GM12878 (cell line): ENCODE data around the gene SPATA31C1. TPM values are rescaled to one million over a fixed set of nuclear protein-coding genes. Genes with fewer than 3 reads are reported as not detected.

Experiments used
- ATAC-seq: fragments of 200-7000 bp; cut with Tn5 transposase; 3 replicates; pipeline ENCODE4 v1.9.1; 2020; ENCODE audit warnings: mild to moderate bottlenecking, moderate library complexity
- BruUV-seq: library from RNA; stranded (reverse); fragments of 400-500 nt; replicated peaks from 2 replicates; lab custom pipeline; 2021; lab: Mats Ljungman, UMichigan
- CTCF ChIA-PET: fragments of 300-600 bp; sonication (Branson Sonifier 250); formaldehyde crosslinking; extraction: SDS; loops from one replicate; lab custom pipeline; 2021; ENCODE audit warnings: inconsistent platforms; lab: Yijun Ruan, JAX
- POLR2A ChIA-PET: fragments of 350-600 bp; formaldehyde crosslinking; extraction: SDS; loops from one replicate; lab custom pipeline; 2021; ENCODE audit warnings: inconsistent platforms; lab: Charles Lee
- RAD21 ChIA-PET: fragments of 300-600 bp; sonication (Branson Sonifier 250); formaldehyde crosslinking; loops from one replicate; lab custom pipeline; 2023; ENCODE audit warnings: antibody characterized with exemption; ENCODE audit not compliant: unreplicated experiment; lab: Charles Lee
- SMC1A ChIA-PET: fragments of 300-600 bp; sonication (Branson Sonifier 250); formaldehyde crosslinking; loops from one replicate; lab custom pipeline; 2023; ENCODE audit not compliant: unreplicated experiment, uncharacterized antibody; lab: Charles Lee
- DNase-seq: peaks from one replicate; pipeline ENCODE4 v3.0.0-alpha.2; 2011; ENCODE audit warnings: low read depth, low spot score
- FAIRE-seq: peaks from 3 replicates; lab custom pipeline; 2011; peaks lifted over from hg19 to GRCh38; lab: Jason Lieb, UNC
- H2AFZ ChIP-seq: 2 replicates; pipeline ENCODE4 v1.6.0; 2011; ENCODE audit warnings: low read depth, low read length, control low read depth; ENCODE audit not compliant: control insufficient read depth
- H3K27ac ChIP-seq: 2 replicates; pipeline ENCODE4 v1.5.1; 2011; ENCODE audit warnings: control low read depth; ENCODE audit not compliant: control insufficient read depth, insufficient read depth
- H3K27me3 ChIP-seq, 2 experiments: replicated peaks in 1 of 2; 2 replicates each; pipeline versions ENCODE4 v1.6.0 to v1.6.1; 2011; ENCODE audit warnings: low read length in 1 of 2; ENCODE audit not compliant: control insufficient read depth in 2 of 2, insufficient read depth in 2 of 2
- H3K36me3 ChIP-seq, 2 experiments: 2 replicates each; pipeline ENCODE4 v1.5.1; 2011; ENCODE audit warnings: low read length in 1 of 2; ENCODE audit not compliant: control insufficient read depth in 2 of 2, insufficient read depth in 2 of 2
- H3K4me1 ChIP-seq: 2 replicates; pipeline ENCODE4 v1.6.1; 2011; ENCODE audit warnings: mild to moderate bottlenecking, low read length, moderate library complexity, mixed read lengths; ENCODE audit not compliant: control insufficient read depth, insufficient read depth
- H3K4me2 ChIP-seq: 2 replicates; pipeline ENCODE4 v1.6.0; 2011; ENCODE audit warnings: control low read depth; ENCODE audit not compliant: control insufficient read depth, insufficient read depth
- H3K4me3 ChIP-seq: fragments of 200-600 bp; sonication (generic); 2 replicates; pipeline ENCODE4 v1.5.1; 2016
- H3K79me2 ChIP-seq: 2 replicates; pipeline ENCODE4 v1.6.0; 2011; ENCODE audit warnings: low read length; ENCODE audit not compliant: control insufficient read depth, insufficient read depth
- H3K9ac ChIP-seq: 2 replicates; pipeline ENCODE4 v1.8.0; 2011; ENCODE audit warnings: low read length, control low read depth, mixed read lengths; ENCODE audit not compliant: control insufficient read depth, insufficient read depth
- H3K9me3 ChIP-seq: replicated peaks from 3 replicates; pipeline ENCODE4 v1.5.1; 2011; ENCODE audit warnings: mild to moderate bottlenecking, low read length; ENCODE audit not compliant: control insufficient read depth, insufficient read depth
- H4K20me1 ChIP-seq: 2 replicates; pipeline ENCODE4 v1.6.0; 2011; ENCODE audit not compliant: control insufficient read depth, insufficient read depth
- BCL11A ChIP-seq: IDR thresholded peaks from 2 replicates; pipeline ENCODE4 v1.6.1; 2011; ENCODE audit warnings: low read depth, low read length
- CHD2 ChIP-seq: IDR thresholded peaks from 2 replicates; pipeline ENCODE4 v1.6.1; 2011; ENCODE audit warnings: low read depth, low read length, improper control_type of control experiment, borderline replicate concordance
- E2F8 ChIP-seq: fragments of 450-650 bp; IDR thresholded peaks from 2 replicates; pipeline ENCODE4 v1.6.1; 2018; ENCODE audit warnings: mild to moderate bottlenecking, low read depth, moderate library complexity; ENCODE audit not compliant: partially characterized antibody
- EZH2 ChIP-seq: IDR thresholded peaks from 2 replicates; pipeline ENCODE4 v1.6.1; 2012; ENCODE audit warnings: low read depth, mild to moderate bottlenecking, control low read depth, inconsistent platforms, low read length, borderline replicate concordance; ENCODE audit not compliant: control insufficient read depth
- HDGF ChIP-seq: fragments of 450-650 bp; IDR thresholded peaks from 2 replicates; pipeline ENCODE4 v1.6.1; 2016; ENCODE audit warnings: antibody characterized with exemption
- MEF2A ChIP-seq: IDR thresholded peaks from 2 replicates; pipeline ENCODE4 v1.6.1; 2011; ENCODE audit warnings: low read depth, mild to moderate bottlenecking, low read length, moderate library complexity; ENCODE audit not compliant: insufficient read depth
- NFIC ChIP-seq: IDR thresholded peaks from 2 replicates; pipeline ENCODE4 v1.6.1; 2012; ENCODE audit warnings: low read depth, mild to moderate bottlenecking, inconsistent platforms, low read length, moderate library complexity
- POLR2A ChIP-seq: IDR thresholded peaks from 2 replicates; pipeline ENCODE4 v1.6.1; 2011; ENCODE audit warnings: low read depth, mild to moderate bottlenecking, low read length
- POLR2AphosphoS2 ChIP-seq: IDR thresholded peaks from 2 replicates; pipeline ENCODE4 v1.6.1; 2011; ENCODE audit warnings: low read depth, mild to moderate bottlenecking, low read length, improper control_type of control experiment, moderate library complexity
- RB1 ChIP-seq: fragments of 450-650 bp; formaldehyde crosslinking; IDR thresholded peaks from 2 replicates; pipeline ENCODE4 v1.6.1; 2017; ENCODE audit warnings: mild to moderate bottlenecking, borderline replicate concordance
- SP1 ChIP-seq: IDR thresholded peaks from one replicate; pipeline ENCODE4 v1.6.1; 2011; ENCODE audit warnings: low read depth, low read length
- SPI1 ChIP-seq: IDR thresholded peaks from 2 replicates; pipeline ENCODE4 v1.6.1; 2011; ENCODE audit warnings: low read depth, mild to moderate bottlenecking, low read length, moderate library complexity, borderline replicate concordance; ENCODE audit not compliant: insufficient read depth
- SREBF1 ChIP-seq: IDR thresholded peaks from 2 replicates; pipeline ENCODE4 v1.6.1; 2012; ENCODE audit warnings: mild to moderate bottlenecking, low read length
- SREBF2 ChIP-seq: IDR thresholded peaks from 2 replicates; pipeline ENCODE4 v1.6.1; 2012; ENCODE audit warnings: mild to moderate bottlenecking, low read length
- TARDBP ChIP-seq: IDR thresholded peaks from 2 replicates; pipeline ENCODE4 v1.6.1; 2016; ENCODE audit warnings: borderline replicate concordance
- ZNF207 ChIP-seq: fragments of 450-650 bp; IDR thresholded peaks from 2 replicates; pipeline ENCODE4 v1.6.1; 2014; ENCODE audit warnings: antibody characterized with exemption, mild to moderate bottlenecking, borderline replicate concordance
- WGBS: methylation state at CpG from one replicate; pipeline ENCODE4 v1.1.6; 2016; ENCODE audit warnings: low lambda C conversion rate; ENCODE audit not compliant: insufficient replicate concordance, insufficient coverage; ENCODE audit errors: missing lambda C conversion rate; 5-methylcytosine and 5-hydroxymethylcytosine counted together
- in situ Hi-C: fragments of 300-500 bp; cut with MboI; formaldehyde crosslinking; loops from 9 replicates; pipeline ENCODE4 v1.14.3; 2018; ENCODE audit warnings: mixed read lengths
- intact Hi-C: fragments of 100-400 bp; cut with micrococcal nuclease; formaldehyde crosslinking; loops from one replicate; pipeline ENCODE4 v1.14.2; 2022; ENCODE audit not compliant: unreplicated experiment
- polyA plus RNA-seq, 11 experiments: library from polyadenylated mRNA; depleted of rRNA in 4 of 11; unstranded in 6 of 11; stranded (reverse) in 5 of 11; fragments of >200 nt; fragmentation: Nextera tagmentation in 4 of 11; fragmentation: Illumina TruSeq in 1 of 11; extraction: Ambion mirVana in 4 of 11; extraction: Trizol in 1 of 11; gene quantifications; 1 replicate in 1 of 11; 2 replicates in 10 of 11; pipeline versions ENCODE4 v1.2.1 to v1.2.3, GENCODE V29; 2011 to 2016; ENCODE audit warnings: inconsistent platforms in 2 of 11, missing spikeins in 2 of 11, low read depth in 1 of 11
- total RNA-seq, 4 experiments: library from RNA; depleted of rRNA in 3 of 4; stranded (reverse); fragments of >200 nt in 3 of 4; fragmentation: Illumina TruSeq in 1 of 4; extraction: Trizol in 1 of 4; gene quantifications; 2 replicates each; pipeline versions ENCODE4 v1.2.1 to v1.2.3, GENCODE V29; 2013 to 2021

Gene SPATA31C1
- total and polyA plus RNA-seq, 10 of the 15 experiments (the other 5 are each of a cell fraction or from before 2014, with no cell fraction given): not detected

DNA sequence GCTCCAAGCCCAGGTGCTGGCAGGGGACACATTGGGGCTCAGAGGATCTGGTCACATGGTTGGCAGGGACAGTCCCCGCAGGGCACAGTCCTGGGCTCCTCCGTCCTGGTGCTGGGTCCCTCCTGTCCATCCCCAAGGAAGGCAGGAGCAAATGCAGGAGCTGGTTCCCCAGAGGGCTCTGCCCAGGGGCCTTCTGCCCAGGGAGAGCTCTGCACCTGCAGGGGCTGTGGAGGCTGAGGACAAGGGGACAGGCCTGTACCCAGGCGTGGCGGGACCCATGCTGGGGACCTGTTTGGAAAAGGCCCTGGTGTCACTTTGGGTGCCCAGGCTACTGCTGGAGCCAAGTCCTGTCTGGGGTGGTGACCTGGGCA, 27.9 kb upstream of the SPATA31C1 start:
- in situ Hi-C loops: no loop called here

More for the DNA sequence above, 27.9 kb upstream of the SPATA31C1 start:
- Histone ChIP-seq H3K27ac (no peak overlapping the region), H3K4me1 (no peaks in the 10 kb centered on the region), H3K4me2 (no peak overlapping the region), H3K36me3 (no peaks in the 10 kb centered on the region), H4K20me1 (no peaks in the 10 kb centered on the region), H3K79me2 (no peaks in the 10 kb centered on the region), H3K4me3 (no peak overlapping the region), H3K9ac (no peak overlapping the region), H2AFZ (no peak overlapping the region), H3K27me3 (no peaks in the 10 kb centered on the region), H3K9me3 (no peaks in the 10 kb centered on the region)
- no peak for DNase-seq
- WGBS: 20% methylated on average over 4 of the region's 4 CpGs
- ATAC-seq: no peak
- ChIA-PET POLR2A (no interaction called here), SMC1A (no interaction called here), CTCF (no interaction called here), RAD21 (no interaction called here)
- no peak for FAIRE-seq
- intact Hi-C loops: no loop called here
- BruUV-seq: no TSS peak
- TF ChIP-seq SP1 (no peak), SPI1 (no peak), MEF2A (no peak), POLR2A (no peak), CHD2 (no peak), ZNF207 (no peak), SREBF1 (no peak), POLR2AphosphoS2 (no peak), HDGF (no peak), E2F8 (no peak), TARDBP (no peak), EZH2 (no peak), SREBF2 (no peak), NFIC (no peak), RB1 (no peak), BCL11A (no peak)
